ENCODE results near the gene SPATS2L. TPM values are rescaled to one million over a fixed set of nuclear protein-coding genes. Genes with fewer than 3 reads are reported as not detected.

SPATS2L gene
- total RNA-seq, 1 experiment from 2014 or later = 47.3 TPM

DNA sequence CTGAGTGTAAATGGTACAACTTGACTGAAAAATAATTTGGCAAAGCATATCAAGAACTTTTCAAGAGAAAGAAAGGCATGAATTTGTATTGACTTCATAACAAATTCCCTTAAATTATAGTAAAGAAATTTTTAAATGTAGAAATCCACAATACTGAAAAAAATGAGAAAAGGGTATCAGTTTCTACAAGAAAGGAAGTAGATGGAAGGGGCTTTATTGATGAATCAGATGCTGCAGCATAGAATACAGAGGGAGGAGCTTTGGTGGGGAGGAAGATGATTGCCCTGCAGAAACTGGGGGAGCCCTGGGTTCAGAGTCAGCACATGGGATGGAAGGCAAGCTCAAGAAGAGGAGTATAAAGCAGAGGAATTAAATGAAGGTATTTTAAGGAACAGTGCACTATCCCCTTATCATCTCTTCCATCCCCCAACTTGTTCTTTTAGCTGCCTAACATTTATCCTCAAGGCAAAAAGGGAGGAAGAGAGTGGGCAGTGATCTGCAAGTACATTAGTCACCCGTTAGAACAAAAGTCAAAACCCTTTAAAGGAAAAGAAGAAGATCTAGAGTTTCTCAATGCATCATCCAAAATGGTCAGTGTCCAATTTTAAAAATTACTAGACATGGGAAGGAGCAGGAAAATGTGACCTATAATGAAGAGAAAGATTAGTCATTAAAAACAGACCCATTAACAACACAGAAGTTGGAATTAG is 125.7 kb downstream of the SPATS2L start:
- H3K9ac ChIP-seq (ENCODE audit: extremely low read depth, insufficient read length, low read length) = no peak overlapping the region
- H4K8ac ChIP-seq (replicated peaks; ENCODE audit: insufficient read length, low read depth, low read length) = no peak overlapping the region
- no peaks in the 10 kb centered on the region for H3K23me2 ChIP-seq (ENCODE audit: insufficient read length, low read depth, low read length, poor library complexity, severe bottlenecking)
- no peak overlapping the region for H3K18ac ChIP-seq (ENCODE audit: insufficient read length, low read depth, low read length)
- no peak overlapping the region for H2BK15ac ChIP-seq (ENCODE audit: low read depth, low read length)
- no peak overlapping the region for H3K4me2 ChIP-seq (ENCODE audit: insufficient read depth, insufficient read length, low read length)
- no peak overlapping the region for H3K56ac ChIP-seq (ENCODE audit: insufficient read length, low read depth, low read length)
- H3K4me1 Mint-ChIP-seq = peaks cover 3 to 5% of the 10 kb centered on the region in 2 experiments; a peak in 3 of 4 replicates
- H3K4ac ChIP-seq (ENCODE audit: low read depth, low read length) = no peak overlapping the region
- no peak overlapping the region for H4K91ac ChIP-seq (ENCODE audit: insufficient read length, low read depth, low read length)
- no peak overlapping the region for H2BK12ac ChIP-seq (ENCODE audit: insufficient read length, low read depth, low read length)
- no peaks in the 10 kb centered on the region for H3K9me3 Mint-ChIP-seq
- no peaks in the 10 kb centered on the region for H3K9me3 ChIP-seq (ENCODE audit: control insufficient read depth, low read depth, low read length)
- H3K27ac Mint-ChIP-seq = no peak overlapping the region; a peak in 1 of 7 replicates
- TF ChIP-seq, protein P1, sequence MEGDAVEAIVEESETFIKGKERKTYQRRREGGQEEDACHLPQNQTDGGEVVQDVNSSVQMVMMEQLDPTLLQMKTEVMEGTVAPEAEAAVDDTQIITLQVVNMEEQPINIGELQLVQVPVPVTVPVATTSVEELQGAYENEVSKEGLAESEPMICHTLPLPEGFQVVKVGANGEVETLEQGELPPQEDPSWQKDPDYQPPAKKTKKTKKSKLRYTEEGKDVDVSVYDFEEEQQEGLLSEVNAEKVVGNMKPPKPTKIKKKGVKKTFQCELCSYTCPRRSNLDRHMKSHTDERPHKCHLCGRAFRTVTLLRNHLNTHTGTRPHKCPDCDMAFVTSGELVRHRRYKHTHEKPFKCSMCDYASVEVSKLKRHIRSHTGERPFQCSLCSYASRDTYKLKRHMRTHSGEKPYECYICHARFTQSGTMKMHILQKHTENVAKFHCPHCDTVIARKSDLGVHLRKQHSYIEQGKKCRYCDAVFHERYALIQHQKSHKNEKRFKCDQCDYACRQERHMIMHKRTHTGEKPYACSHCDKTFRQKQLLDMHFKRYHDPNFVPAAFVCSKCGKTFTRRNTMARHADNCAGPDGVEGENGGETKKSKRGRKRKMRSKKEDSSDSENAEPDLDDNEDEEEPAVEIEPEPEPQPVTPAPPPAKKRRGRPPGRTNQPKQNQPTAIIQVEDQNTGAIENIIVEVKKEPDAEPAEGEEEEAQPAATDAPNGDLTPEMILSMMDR (conservative IDR thresholded peaks at IDR 0.05) = no peak
- H4K5ac ChIP-seq (ENCODE audit: insufficient read length, low read depth, low read length) = no peak overlapping the region
- no peak for DNase-seq
- no peaks in the 10 kb centered on the region for H3K27me3 Mint-ChIP-seq (ENCODE audit: low read depth)
- no peak overlapping the region for H2BK5ac ChIP-seq (ENCODE audit: insufficient read length, low read length)
- no peaks in the 10 kb centered on the region for H3K79me1 ChIP-seq (ENCODE audit: insufficient read depth, low read depth, low read length, poor library complexity, severe bottlenecking)
- H4K20me1 ChIP-seq (ENCODE audit: control insufficient read depth, insufficient read depth, insufficient read length) = no peaks in the 10 kb centered on the region
- no CpG with 5 or more reads among the region's 1 CpG for WGBS (ENCODE audit: extremely low coverage, insufficient read length, low lambda C conversion rate)
- no peak overlapping the region for H2AFZ ChIP-seq (ENCODE audit: low read length)
- no peak overlapping the region for H2AK5ac ChIP-seq (ENCODE audit: insufficient read length, low read length)
- no peak overlapping the region for H3K23ac ChIP-seq (ENCODE audit: insufficient read length, low read depth, low read length)
- H2BK120ac ChIP-seq (ENCODE audit: low read depth, low read length, poor library complexity, severe bottlenecking) = no peak overlapping the region
- no peak overlapping the region for H3T11ph ChIP-seq (ENCODE audit: low read length)
- no peaks in the 10 kb centered on the region for H3K4me1 ChIP-seq (ENCODE audit: insufficient read depth, low read length)
- H3K27ac ChIP-seq (ENCODE audit: insufficient read length, low read depth, low read length) = no peak overlapping the region
- H3K4me3 Mint-ChIP-seq = no peak overlapping the region
- H3K36me3 Mint-ChIP-seq (ENCODE audit: insufficient read depth in 1 of 3, low read depth in 3 of 3) = peaks cover 9 to 13% (median 12%) of the 10 kb centered on the region in 3 experiments; a peak in 5 of 7 replicates
- H3K27me3 ChIP-seq (ENCODE audit: insufficient read depth, low read length) = no peaks in the 10 kb centered on the region
- no peaks in the 10 kb centered on the region for H3K79me2 ChIP-seq (ENCODE audit: insufficient read depth, low read length)
- H2BK20ac ChIP-seq (ENCODE audit: low read depth, low read length, poor library complexity, severe bottlenecking) = no peak overlapping the region
- no peak overlapping the region for H3K14ac ChIP-seq (ENCODE audit: insufficient read depth, low read length)
